HG03060 (cell line): Measurements from ENCODE around the gene KCNH2.

Source experiments
- ATAC-seq: cut with Tn5 transposase; IDR thresholded peaks from one replicate; pipeline ENCODE4 v1.9.1; 2021; ENCODE audit warnings: low read depth, moderate number of reproducible peaks; ENCODE audit not compliant: unreplicated experiment

The KCNH2 gene

GRCh38 chr7:150941351-150942000, 36.6 kb downstream of the KCNH2 start:
- ATAC-seq = no peak

DNA sequence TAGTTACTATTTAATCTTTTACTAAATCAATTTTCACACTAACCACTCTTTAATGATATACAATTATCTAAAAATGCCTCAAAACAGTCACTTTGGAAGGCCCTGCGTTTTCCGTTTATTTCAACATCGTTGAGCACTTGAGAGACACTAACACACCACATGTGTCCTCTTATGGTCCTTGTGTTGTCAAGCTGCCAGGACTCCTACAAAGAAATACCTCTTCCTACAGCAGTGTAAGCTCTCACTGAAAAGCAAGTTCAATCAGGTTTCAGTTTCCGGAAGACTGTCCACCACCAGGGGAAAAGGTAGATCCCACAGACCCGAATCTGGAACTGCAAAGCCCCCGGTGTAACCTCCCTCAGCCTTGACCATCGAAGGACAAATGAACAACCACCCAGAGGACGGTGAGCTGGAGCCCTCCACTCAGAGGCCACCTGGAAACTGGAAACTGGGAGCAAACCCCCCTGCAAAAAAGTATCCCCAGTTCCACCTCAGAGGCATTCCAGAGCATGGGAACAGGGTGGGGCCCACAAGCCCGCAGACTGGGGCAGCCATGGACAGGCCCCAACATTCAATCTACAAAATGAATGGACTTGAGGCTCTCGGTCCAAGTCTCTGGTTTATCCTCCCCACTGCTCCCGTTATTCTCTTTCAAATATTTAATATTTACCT, 37.6 kb downstream of the KCNH2 start:
- ATAC-seq = no peak

DNA sequence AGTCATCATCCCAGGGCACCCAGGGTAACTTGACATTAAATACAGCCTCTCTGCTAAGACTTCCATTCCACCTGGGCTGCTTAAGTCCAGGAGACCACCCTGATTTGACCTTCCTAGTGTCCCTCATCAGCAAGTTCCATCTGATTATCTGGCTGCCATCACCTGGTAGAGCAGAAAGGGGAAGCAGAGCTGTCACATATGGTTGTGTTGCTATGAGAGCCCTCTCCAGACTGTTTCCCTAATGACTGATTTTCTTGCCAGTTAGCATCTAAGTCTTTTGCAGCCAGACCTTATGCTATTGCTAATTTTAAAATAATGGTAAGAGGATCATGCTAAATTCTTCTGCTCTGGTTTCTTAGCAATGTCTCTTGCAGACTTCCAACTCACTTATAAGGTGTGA, 38.7 kb downstream of the KCNH2 start:
- ATAC-seq = no peak

DNA sequence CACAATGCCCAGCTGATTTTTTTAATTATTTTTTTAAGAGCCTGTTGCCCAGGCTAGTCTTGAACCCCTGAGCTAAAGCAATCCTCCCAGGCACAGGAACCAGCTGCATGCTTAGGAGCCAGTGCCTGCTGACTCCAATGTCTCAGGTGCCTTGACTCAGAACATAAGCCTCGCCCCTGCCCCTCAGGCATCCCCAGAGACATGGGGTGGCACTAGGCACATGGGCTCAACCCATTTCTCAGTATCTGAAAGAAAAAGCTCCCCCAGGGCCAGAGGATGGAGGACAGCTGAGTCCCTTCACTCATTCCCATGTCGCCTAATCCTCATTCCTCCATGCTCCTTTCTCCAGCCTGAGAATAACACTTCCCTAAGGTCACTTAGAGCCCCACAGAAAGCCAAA, 39.1 kb downstream of the KCNH2 start:
- no peak for ATAC-seq

DNA sequence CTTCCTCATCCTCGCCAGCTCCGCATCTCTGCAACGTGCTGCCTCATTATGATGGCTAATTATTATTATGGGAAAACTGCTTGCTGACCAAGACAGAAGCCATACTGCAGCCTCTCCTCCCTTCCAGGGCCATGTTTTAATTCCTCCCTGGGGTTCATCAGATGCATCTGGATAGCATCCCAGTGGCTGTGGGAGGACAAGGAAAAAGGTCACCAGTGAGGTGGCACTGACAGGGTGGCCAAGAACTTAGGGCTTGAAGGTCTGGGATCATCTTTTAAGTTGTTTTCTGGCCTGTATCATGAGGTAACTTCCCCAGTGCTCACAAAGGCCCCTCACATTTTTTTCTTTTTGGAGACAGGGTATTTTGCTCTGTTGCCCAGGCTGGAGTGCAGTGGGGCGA, 39.6 kb downstream of the KCNH2 start:
- no peak for ATAC-seq

- ATAC-seq = no peak
These were observed 40.1 kb downstream of the KCNH2 start for GRCh38 chr7:150937848-150938561.

- ATAC-seq = no peak
These were observed 42.1 kb downstream of the KCNH2 start for GRCh38 chr7:150936018-150936417.

- no peak for ATAC-seq
These were observed 43.0 kb downstream of the KCNH2 start for GRCh38 chr7:150935149-150935548.

- no peak for ATAC-seq
These were observed 43.9 kb downstream of the KCNH2 start for GRCh38 chr7:150934045-150934766.

DNA sequence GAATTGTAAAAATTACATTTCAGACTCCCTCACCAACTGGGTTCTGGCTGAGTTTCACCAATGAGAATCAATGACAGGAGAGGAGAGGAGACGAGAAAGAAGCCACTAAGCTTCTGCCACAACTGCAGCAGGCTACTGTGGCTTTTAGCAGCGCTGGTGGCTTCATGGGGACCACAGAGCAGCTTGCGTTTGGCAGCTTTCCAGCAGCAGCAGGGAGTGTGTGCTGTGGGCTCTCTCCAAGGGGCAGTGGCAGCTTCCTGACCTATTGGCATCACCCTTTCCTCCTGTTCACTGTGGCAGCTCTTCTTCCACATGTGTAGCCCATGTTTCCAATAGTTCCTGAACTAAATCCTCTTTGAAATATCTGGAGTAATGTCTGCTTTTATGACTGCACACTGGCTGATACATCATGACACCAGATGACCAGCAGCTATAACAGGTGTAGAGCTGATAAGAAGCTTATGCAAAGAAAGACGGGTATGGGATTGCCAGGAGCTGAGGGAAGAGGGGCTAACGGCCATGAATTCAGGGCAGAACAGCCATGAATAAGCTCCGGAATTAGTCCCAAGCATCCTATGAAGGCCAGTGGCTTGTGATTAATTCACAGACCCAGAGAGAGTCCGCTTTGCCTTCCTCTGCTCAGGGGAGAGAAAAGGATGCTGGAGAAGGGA, 46.8 kb downstream of the KCNH2 start:
- no peak for ATAC-seq

GRCh38 chr7:150928541-150928940, 49.6 kb downstream of the KCNH2 start:
- ATAC-seq = no peak

GRCh38 chr7:150927956-150928344, 50.2 kb downstream of the KCNH2 start:
- ATAC-seq = no peak

DNA sequence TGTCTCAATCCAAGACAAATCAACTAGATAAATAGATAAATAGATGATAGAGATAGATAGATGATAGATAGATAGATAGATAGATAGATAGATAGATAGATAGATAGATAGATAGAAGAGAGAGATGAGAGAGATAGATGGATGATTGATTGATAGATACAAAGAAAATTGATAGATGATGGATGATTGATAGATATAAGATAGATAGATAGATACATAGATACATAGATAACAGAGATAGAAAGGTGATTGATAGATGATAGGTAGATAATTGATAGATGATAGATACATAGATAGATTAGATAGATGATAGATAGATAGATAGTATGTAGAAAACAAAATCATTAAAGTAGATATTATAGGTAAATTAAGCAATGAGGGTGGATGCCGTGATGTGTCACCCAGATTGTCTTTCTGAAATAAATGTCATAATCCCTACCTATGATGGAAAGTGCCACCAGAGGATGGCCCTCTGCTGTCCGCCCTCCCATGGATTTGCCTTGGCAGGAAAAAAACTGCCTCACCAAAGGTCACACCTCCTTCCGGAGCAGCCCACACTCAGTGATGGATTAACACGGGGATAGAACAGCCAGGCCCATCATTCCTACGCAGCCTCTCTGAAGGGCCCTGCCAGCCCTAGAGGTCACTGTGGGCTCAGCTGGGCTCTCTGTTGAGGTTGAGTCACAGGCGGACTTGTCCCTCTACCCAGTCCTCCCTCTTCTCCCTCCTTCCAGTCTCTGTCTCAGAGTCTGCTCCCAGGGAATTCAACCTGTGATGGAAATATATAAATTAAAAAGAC, 50.8 kb downstream of the KCNH2 start:
- no peak for ATAC-seq

DNA sequence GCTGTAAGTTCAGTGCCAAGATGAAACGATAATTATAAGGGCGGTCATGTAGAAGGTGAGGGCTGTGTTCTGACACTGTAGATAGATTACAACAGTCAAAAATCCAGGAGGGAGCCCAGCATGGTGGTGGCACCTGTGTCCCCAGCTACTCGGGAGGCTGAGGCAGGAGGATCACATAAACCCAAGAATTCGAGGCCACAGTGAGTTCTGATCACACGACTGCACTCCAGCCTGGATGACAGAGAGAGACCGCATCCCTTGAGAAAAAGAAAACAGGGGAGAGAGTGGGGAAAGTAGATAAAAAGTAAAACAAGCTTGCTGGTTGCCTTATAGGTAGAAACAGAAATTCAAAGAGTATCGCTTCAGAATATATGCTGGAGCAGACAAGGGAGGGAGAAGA, 52.1 kb downstream of the KCNH2 start:
- no peak for ATAC-seq

DNA sequence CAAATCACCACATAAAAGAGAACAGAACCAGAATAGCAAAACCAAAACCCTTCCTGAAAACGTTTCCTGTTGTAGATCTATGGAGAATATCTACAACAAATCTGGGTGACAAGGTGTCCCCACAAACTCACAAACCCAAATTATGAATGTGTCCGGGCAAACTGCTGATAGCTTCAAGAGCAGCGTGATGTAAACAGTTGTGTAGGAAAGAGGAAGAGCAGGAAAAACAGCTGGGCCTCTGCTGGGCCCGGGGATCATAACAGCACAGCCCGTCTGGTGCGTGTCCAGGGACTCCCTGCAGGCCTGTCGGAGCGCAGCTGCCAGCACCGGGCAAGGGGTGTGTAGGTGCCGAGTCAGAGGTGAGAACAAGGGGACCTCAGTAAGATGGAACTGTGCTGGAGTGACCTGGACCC, 53.7 kb downstream of the KCNH2 start:
- ATAC-seq = no peak

GRCh38 chr7:150923802-150924201, 54.3 kb downstream of the KCNH2 start:
- no peak for ATAC-seq

DNA sequence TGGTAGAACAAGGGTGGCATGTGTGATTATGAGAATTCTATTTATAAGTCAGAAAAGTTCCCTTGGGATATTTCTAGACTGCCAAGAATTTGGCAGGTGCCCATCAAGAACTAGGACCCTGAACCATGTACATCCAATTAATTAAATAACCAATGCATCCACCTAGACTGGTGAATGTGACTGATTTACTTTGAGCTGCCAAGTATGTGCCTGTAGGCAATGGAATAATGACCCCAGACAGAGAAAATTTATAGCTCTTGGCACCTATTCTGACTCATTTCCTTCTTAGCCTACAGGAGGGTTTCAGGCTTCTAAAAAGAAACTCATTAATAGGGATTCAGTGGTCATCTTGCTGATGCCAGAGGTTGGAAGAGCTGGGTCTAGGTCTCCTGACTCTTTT, 54.9 kb downstream of the KCNH2 start:
- ATAC-seq = no peak

DNA sequence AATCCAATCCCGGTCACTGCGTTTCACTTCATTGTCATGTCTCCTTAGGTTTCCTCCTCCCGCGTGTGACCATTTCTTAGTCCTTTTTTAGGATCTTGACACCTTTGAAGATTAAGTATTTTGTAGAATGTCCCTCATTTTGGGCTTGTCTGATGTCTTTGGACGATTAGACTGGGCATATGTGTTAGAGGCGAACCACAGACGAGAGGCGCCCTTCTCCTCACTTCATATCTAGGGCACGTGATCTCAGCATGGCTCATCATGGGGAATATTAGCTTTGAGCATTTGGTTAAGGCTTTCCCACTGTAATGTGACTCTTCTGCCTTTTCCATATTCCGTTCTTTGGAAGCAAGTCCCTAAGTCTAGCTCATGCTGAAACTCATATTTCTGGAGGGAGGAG, 59.0 kb downstream of the KCNH2 start:
- ATAC-seq = no peak

- ATAC-seq = no peak
These were observed 59.7 kb downstream of the KCNH2 start for GRCh38 chr7:150918378-150918777.

DNA sequence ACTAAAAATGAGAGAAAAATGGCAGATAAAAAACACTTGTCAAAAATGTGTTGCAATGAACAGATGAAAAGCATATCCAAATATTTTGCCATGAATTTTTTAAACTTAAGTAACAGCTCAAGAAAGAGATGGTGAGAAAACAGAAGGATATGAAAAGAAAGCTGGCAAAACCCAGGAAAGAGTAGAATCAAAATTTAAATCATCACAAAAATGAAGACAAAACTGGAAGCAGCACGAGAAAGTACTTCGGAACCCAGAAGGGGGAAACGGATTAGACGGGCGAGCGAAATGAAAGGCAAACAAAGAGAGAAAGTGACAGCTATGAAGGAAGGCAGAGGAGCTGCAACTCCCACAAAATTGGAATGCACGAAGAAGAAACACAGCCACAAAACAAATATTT, 60.2 kb downstream of the KCNH2 start:
- no peak for ATAC-seq
